Pons (tissue), 1 donor: ENCODE data around the gene MESD.

Experiments used
- DNase-seq: peaks from one replicate; pipeline ENCODE4 v3.0.0-alpha.2; 2016; ENCODE audit warnings: low spot score

The MESD gene

GRCh38 chr15:80989518-80990478 lies at the start of gene MESD:
TSS of gene MESD (minus strand) at chr15:80989819. CDS start at chr15:80989791, 28 bp downstream.
- peak; percentile 96 for DNase-seq

GRCh38 chr15:81038975-81039607 lies 49.5 kb upstream of the MESD start:
- DNase-seq = no peak

GRCh38 chr15:81037952-81038743 lies 48.5 kb upstream of the MESD start:
- DNase-seq = no peak

GRCh38 chr15:81033508-81033907 lies 43.9 kb upstream of the MESD start:
- DNase-seq = no peak

GRCh38 chr15:81032818-81033217 lies 43.2 kb upstream of the MESD start:
- no peak for DNase-seq

GRCh38 chr15:81032355-81032754 lies 42.7 kb upstream of the MESD start:
- no peak for DNase-seq

- DNase-seq = no peak
Observed at GRCh38 chr15:81031203-81031602, 41.6 kb upstream of the MESD start.

GRCh38 chr15:81030301-81030750 lies 40.7 kb upstream of the MESD start:
- DNase-seq = no peak

GRCh38 chr15:81029414-81030300 lies 40.0 kb upstream of the MESD start:
- DNase-seq = no peak

GRCh38 chr15:81026836-81027599 lies 37.4 kb upstream of the MESD start:
- DNase-seq = no peak

GRCh38 chr15:81025721-81026370 lies 36.2 kb upstream of the MESD start:
- no peak for DNase-seq

- DNase-seq = no peak
Observed at GRCh38 chr15:81024936-81025335, 35.3 kb upstream of the MESD start.

GRCh38 chr15:81024265-81024872 lies 34.8 kb upstream of the MESD start:
- DNase-seq = peak; percentile 38

GRCh38 chr15:81023483-81024264 lies 34.1 kb upstream of the MESD start:
- DNase-seq = peak; percentile 89

GRCh38 chr15:81021321-81021720 lies 31.7 kb upstream of the MESD start:
- DNase-seq = no peak

- DNase-seq = no peak
Observed at GRCh38 chr15:81018197-81018596, 28.6 kb upstream of the MESD start.

GRCh38 chr15:81016489-81017068 lies 27.0 kb upstream of the MESD start:
- DNase-seq = peak; percentile 42
